ENCODE data around the gene DCST1. TPM values are rescaled to one million over a fixed set of nuclear protein-coding genes. Genes with fewer than 3 reads are reported as not detected.

DCST1 gene
- total and polyA plus RNA-seq, 2 donors (not counting 3 experiments of a cell fraction or from before 2014, with no cell fraction given) = not detected

Other genes starting within 250 kb of the DCST1 start
- 0.85 and 1.1 TPM in 2 replicates for gene KCNN3, start 163.5 kb upstream of the DCST1 start, total RNA-seq
- gene KCNN3, start 163.5 kb upstream of the DCST1 start, polyA plus RNA-seq = 0.41 and 0.91 TPM in 2 replicates
- 22.6 and 23.0 TPM in 2 replicates for gene PMVK, start 97.1 kb upstream of the DCST1 start, total RNA-seq
- gene PMVK, start 97.1 kb upstream of the DCST1 start, polyA plus RNA-seq = 24.0 and 32.7 TPM in 2 replicates
- 49.0 and 49.4 TPM in 2 replicates for gene PBXIP1, start 77.7 kb upstream of the DCST1 start, total RNA-seq
- 45.0 and 54.7 TPM in 2 replicates for gene PBXIP1, start 77.7 kb upstream of the DCST1 start, polyA plus RNA-seq
- 21.5 and 21.9 TPM in 2 replicates for gene PYGO2, start 72.0 kb upstream of the DCST1 start, total RNA-seq
- gene PYGO2, start 72.0 kb upstream of the DCST1 start, polyA plus RNA-seq = 19.3 and 19.5 TPM in 2 replicates
- 286 and 316 TPM in 2 replicates for gene SHC1, start 63.1 kb upstream of the DCST1 start, total RNA-seq
- gene SHC1, start 63.1 kb upstream of the DCST1 start, polyA plus RNA-seq = 324 and 379 TPM in 2 replicates
- gene CKS1B, start 59.1 kb upstream of the DCST1 start, total RNA-seq = 126 and 128 TPM in 2 replicates
- 280 and 319 TPM in 2 replicates for gene CKS1B, start 59.1 kb upstream of the DCST1 start, polyA plus RNA-seq
- gene FLAD1, start 50.5 kb upstream of the DCST1 start, total RNA-seq = 42.2 and 48.8 TPM in 2 replicates
- 59.1 and 66.8 TPM in 2 replicates for gene FLAD1, start 50.5 kb upstream of the DCST1 start, polyA plus RNA-seq
- gene LENEP, start 40.2 kb upstream of the DCST1 start, total RNA-seq = 0.64 and 0.88 TPM in 2 replicates
- gene LENEP, start 40.2 kb upstream of the DCST1 start, polyA plus RNA-seq = not detected in 2 replicates
- gene ZBTB7B, start 31.0 kb upstream of the DCST1 start, total RNA-seq = 20.0 and 24.0 TPM in 2 replicates
- 26.2 and 32.6 TPM in 2 replicates for gene ZBTB7B, start 31.0 kb upstream of the DCST1 start, polyA plus RNA-seq
- 0.23 and 0.51 TPM in 2 replicates for gene DCST2, start within 50 bp of the DCST1 start, total RNA-seq
- 0.29 and 0.73 TPM in 2 replicates for gene DCST2, start within 50 bp of the DCST1 start, polyA plus RNA-seq
- gene ADAM15, start 17.5 kb downstream of the DCST1 start, total RNA-seq = 268 and 299 TPM in 2 replicates
- gene ADAM15, start 17.5 kb downstream of the DCST1 start, polyA plus RNA-seq = 295 and 397 TPM in 2 replicates
- gene EFNA4, start 29.9 kb downstream of the DCST1 start, total RNA-seq = 16.5 and 17.5 TPM in 2 replicates
- 25.2 and 28.0 TPM in 2 replicates for gene EFNA4, start 29.9 kb downstream of the DCST1 start, polyA plus RNA-seq
- 2.2 TPM in 2 replicates for gene EFNA3, start 45.0 kb downstream of the DCST1 start, total RNA-seq
- 2.5 and 4.2 TPM in 2 replicates for gene EFNA3, start 45.0 kb downstream of the DCST1 start, polyA plus RNA-seq
- gene EFNA1, start 94.1 kb downstream of the DCST1 start, total RNA-seq = 107 and 111 TPM in 2 replicates
- gene EFNA1, start 94.1 kb downstream of the DCST1 start, polyA plus RNA-seq = 289 and 295 TPM in 2 replicates
- gene SLC50A1, start 102.0 kb downstream of the DCST1 start, total RNA-seq = 29.5 and 30.8 TPM in 2 replicates
- gene SLC50A1, start 102.0 kb downstream of the DCST1 start, polyA plus RNA-seq = 66.1 and 70.4 TPM in 2 replicates
- 69.6 and 78.8 TPM in 2 replicates for gene DPM3, start 106.7 kb downstream of the DCST1 start, total RNA-seq
- 258 and 315 TPM in 2 replicates for gene DPM3, start 106.7 kb downstream of the DCST1 start, polyA plus RNA-seq
- gene KRTCAP2, start 139.5 kb downstream of the DCST1 start, total RNA-seq = 170 and 207 TPM in 2 replicates
- gene KRTCAP2, start 139.5 kb downstream of the DCST1 start, polyA plus RNA-seq = 362 and 409 TPM in 2 replicates
- gene TRIM46, start 140.0 kb downstream of the DCST1 start, total RNA-seq = 9.6 and 10.0 TPM in 2 replicates
- 9.5 and 12.7 TPM in 2 replicates for gene TRIM46, start 140.0 kb downstream of the DCST1 start, polyA plus RNA-seq
- gene THBS3, start 174.1 kb downstream of the DCST1 start, total RNA-seq = 22.4 and 23.6 TPM in 2 replicates
- gene THBS3, start 174.1 kb downstream of the DCST1 start, polyA plus RNA-seq = 25.7 and 29.4 TPM in 2 replicates
- gene MTX1, start 174.9 kb downstream of the DCST1 start, total RNA-seq = 49.1 and 53.0 TPM in 2 replicates
- gene MTX1, start 174.9 kb downstream of the DCST1 start, polyA plus RNA-seq = 109 and 137 TPM in 2 replicates
- 61.8 and 62.7 TPM in 2 replicates for gene ENTREP3, start 221.7 kb downstream of the DCST1 start, total RNA-seq
- 26.6 and 27.4 TPM in 2 replicates for gene ENTREP3, start 221.7 kb downstream of the DCST1 start, polyA plus RNA-seq
- 80.1 and 80.8 TPM in 2 replicates for gene SCAMP3, start 228.5 kb downstream of the DCST1 start, total RNA-seq
- 306 and 342 TPM in 2 replicates for gene SCAMP3, start 228.5 kb downstream of the DCST1 start, polyA plus RNA-seq
- gene CLK2, start 239.7 kb downstream of the DCST1 start, total RNA-seq = 61.7 and 69.1 TPM in 2 replicates
- gene CLK2, start 239.7 kb downstream of the DCST1 start, polyA plus RNA-seq = 80.9 and 84.8 TPM in 2 replicates
- 1.8 and 3.3 TPM in 2 replicates for gene HCN3, start 243.6 kb downstream of the DCST1 start, total RNA-seq
- gene HCN3, start 243.6 kb downstream of the DCST1 start, polyA plus RNA-seq = 4.1 and 4.6 TPM in 2 replicates